Activated CD8-positive, alpha-beta memory T cell treated with anti-CD3 and anti-CD28 coated beads for 1 hour (primary cell): ENCODE data around the gene GHRL.
A peak's percentile ranks its signal among the peaks of the same experiment; 100 is the strongest.
"Not testable (repeated sequence)": the region's sequence is repeated elsewhere in the genome, so short reads cannot be mapped to it uniquely, and the experiment has no call there.

ENCODE experiments used
- DNase-seq, 2 donors: peaks; one replicate each; pipeline ENCODE4 v3.0.0-alpha.2; 2020; ENCODE audit warnings: low read depth in 1 of 2; ENCODE audit errors: extremely low read depth in 1 of 2

GHRL gene

DNA sequence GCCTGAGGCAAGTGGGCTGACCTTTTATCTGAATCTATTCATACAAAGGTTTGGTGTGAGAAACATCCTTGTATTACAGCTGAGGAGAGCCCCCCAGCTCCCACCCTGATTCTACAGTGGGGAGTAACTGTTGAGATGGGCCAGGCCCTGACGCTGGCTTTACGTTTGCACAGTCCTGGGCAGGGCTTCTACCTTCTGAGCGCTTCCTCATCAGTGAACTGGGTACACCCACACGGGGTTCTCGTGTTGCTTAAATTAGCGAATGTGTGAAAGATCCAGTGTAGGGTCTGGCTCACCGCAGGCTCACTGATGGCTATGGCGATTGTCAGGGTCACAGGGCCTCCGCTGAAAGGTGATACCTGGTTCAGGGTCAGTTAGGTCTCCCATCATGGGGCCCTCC is 7.3 kb upstream of the GHRL start:
- no peak for DNase-seq

DNA sequence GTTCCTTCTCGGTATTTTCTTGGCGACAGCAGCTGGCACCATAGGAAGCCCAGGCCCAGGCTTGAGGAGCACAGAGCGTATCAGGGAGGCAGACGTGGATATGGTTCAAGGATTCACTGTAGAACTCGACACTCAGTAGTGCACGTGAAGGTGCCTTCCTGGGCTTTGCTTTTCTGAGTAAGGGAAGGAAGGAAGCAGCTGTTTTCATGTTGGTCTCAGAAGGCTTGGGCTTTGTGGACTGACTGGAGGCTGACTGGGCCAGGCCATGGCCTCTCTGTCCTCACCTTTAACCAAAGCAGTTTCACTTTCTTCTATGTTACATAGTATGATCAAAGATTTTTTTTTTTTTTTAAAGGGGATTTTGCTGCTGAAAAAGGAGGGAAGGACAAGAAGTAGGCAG is 6.9 kb upstream of the GHRL start:
- DNase-seq = no peak

DNA sequence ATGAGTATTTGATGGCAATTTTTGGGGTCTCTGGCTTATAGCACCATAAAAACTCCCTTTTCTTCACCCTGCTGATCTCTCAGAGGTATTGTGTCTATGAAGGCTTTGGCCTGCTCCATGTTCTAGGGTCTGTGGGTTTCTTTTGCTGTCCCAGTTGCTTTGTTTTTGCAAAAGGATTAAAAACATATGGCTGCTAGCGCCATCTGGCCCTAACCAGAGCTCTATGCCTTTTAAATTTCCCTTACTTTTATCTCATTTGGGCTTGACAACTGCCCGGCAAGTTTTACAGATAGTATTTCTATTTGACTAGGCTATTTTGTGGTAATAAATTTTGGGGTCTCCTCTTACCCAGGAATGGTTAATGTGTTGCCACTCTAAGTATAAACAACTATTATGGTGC is 6.4 kb upstream of the GHRL start:
- no peak for DNase-seq

DNA sequence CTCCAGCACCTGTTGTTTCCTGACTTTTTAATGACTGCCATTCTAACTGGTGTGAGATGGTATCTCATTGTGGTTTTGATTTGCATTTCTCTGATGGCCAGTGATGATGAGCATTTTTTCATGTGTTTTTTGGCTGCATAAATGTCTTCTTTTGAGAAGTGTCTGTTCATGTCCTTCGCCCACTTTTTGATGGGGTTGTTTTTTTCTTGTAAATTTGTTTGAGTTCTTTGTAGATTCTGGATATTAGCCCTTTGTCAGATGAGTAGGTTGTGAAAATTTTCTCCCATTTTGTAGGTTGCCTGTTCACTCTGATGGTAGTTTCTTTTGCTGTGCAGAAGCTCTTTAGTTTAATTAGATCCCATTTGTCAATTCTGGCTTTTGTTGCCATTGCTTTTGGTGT is 5.3 kb upstream of the GHRL start:
- DNase-seq = not testable (repeated sequence)

DNA sequence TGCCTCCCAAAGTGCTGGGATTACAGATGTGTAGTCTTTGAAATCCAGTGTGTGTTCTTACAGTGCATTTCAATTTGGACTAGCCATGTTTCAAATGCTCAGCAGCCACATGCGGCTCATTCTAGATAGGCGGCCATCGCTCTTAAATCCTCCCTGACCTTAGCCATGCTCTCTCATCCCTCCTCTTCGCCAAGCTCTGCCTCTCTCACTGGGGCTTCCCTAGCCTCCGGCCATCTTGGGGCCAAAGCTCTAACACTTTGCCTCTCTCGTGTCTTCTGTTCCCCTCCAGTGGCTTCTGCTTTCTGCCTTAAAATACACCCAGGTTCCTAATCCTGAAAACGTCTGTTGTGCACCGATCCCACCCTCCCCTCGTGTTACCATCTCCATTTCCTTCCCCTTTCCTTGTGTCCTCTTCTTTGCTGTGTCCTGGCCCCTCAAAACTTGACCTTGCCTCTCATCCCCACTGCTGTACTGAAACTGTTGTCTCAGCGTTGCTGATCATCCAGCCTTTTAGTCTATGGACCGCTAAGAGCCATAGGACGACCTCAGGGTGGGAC is 1.4 kb upstream of the GHRL start:
- DNase-seq = no peak

DNA sequence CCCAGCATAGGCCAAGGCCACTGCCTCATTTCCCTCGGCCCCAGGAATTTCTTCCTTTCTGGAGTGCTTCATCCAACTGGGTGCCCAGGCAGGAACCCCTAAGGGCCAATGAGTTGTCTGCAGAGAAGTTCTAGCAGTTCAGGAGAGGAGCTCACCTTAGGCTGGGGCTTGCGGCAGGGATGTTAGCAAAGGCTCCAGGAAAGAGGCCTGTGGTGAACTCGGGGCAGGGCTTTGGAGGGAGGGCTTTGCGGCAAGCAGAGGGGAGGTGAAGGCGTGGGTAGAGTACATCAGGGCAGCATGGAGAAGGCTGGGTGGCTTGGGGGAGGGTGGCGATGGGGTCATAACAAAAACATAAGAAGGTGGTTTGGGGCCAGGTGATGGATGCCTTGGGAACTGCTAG is 1.1 kb downstream of the GHRL start:
- no peak for DNase-seq

DNA sequence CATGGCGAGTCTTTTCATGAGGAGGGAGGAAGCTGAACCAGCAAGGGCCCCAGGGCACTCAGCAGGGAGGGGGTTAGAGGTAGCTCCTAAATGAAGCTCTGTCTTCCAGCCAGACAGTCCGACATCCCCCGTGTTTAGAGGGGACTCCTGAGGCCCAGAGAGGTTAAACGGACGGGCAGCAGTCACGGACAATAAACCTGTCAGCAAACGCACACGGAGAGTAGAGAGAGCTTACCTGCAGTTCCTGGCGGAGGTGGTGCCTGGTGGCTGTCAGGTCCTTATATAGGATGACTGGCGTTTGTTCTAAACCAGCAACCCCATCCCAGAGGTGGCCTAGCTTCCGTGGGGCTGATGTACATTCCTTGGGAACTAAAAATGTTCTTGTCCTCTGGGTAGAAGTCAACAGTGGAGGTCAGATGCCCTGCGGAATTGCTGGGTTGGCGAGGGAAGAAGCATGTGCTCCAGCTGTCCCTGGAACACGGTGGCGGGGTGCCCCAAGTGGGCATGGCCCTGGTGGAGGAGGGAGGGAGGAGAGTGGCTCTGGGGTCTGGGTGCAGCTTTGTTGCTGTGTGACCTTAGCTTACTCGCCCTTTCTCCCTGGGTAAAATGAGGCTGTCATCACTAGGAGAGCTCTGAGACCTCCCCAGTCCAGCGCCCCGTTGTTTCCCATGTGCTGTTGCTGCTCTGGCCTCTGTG is 2.1 kb downstream of the GHRL start:
- DNase-seq = no peak

DNA sequence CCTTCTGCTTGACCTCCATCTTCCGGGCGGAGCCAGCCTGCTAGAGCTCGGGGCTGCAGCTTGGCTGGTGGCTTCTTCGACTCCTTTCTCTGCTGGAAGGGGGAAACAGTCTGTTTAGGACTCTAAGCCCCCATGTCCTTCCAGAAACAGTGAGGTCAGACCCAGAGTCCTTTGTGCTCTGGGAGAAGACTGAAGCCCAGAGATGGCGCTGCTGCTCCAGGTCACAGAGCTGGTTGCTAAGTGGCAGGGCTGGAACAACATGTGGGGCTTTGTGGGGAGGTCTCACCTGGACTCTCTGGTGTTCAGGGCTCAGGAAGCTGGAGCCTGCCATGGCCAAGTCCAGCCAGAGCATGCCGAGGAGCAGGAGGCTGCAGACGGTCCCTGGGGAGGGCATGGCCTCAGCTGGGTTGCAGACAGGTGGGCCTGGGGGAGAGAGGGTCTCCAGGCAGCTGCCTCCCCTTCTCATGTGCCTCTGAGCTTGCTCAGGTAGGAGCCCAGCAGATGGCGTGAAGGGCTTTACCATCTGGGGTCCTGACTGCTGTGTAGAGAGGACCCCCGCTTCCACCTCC is 2.9 kb downstream of the GHRL start:
- DNase-seq = no peak

DNA sequence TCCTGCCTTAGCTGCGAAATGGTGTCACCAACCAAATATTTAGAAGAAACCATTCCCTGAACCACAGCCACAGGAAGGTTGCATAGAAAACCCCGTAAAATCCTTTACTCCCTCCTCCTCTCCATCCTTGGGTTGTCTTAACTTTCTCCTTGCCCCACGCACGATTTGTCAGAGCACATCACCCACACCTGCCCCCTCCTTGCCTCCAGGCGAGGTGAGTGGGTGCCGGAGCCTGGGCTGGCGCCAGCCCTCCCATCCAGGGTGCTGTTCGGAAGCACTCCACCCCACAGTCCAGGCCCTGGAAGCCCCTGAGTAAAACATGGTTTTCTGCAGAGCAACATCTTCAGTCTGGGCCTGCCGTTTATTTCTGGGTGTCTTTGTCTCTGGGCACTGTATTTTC is 3.7 kb downstream of the GHRL start:
- no peak for DNase-seq

DNA sequence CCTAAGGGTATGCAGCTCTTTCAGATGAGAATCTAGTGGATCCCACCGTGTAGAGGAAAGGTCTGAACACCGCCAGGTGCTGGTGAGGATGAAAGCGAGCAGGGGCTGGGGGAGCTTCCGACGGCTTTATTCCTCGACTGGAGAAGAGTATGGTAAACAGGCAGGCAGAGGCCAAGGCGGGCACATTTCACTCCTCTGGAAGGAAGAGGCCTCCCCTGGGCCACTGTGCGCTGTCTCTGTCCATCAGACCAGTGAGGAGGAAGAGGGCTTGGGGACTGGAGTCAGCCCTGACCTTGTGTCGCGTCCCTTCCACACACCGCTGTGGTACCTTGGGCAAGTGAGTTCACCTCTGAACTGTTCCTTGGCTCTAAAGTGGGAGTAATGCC is 4.2 kb downstream of the GHRL start:
- no peak for DNase-seq

DNA sequence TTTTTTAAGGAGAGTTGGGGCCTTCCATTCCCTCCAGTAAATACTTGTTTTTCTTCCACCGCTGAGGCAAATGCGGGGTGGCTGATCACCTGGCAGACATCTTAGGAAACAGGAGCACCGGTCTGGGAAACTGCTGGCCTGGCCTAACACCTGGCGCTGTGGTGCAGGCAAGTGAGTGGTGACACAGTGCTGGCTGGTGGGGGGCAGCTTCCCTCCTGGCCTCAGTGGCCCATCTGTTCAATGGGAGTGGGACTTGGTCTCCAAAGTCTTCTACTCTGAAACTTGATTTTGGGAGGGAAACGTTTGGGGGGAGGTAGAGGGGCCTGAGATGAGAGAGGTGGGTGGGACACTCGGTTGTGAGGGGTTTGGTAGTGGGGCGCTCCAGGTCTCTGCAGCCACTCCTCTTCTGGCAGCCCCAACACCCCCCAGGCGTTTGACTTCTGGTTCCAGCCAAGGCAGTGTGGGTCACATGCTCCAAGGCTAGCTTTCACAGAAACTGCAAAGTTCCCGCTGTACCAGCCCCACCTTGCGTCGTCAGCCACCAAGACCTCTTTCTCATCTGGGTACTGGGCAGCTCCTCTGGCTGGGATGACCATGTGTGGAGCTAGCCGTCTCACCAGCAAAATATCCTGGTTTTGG is 4.7 kb downstream of the GHRL start:
- no peak for DNase-seq

DNA sequence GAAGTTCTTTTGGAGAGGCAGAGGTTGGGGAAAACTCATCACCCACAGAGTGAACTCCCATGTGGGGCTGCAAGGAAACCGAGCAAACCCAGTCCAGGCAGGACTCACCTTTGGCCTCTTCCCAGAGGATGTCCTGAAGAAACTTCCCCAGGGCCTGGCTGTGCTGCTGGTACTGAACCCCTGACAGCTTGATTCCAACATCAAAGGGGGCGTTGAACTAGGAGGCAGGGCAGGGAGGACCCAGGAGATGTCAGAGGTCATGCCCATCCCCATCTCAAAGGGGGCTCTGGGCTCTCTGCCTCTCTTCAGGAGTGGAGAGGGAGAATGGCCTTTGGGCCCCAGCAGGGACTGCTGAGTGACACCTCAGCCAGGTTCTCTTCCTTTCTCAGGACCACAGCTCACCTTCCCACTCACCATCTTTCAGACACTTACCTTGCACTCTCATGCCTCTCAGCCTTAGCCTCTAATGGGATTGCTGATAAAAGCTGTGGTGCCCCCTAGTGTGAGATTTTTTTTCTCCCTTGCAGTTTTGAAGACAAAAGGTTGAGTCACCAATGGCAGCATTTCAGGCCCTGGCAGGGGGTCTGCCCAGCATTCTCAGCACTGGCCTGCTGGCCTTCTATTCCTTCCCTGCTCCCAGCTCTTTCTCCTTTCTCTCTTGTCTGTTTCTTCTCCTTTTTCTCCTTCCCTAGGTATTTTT is 6.0 kb downstream of the GHRL start:
- DNase-seq = peak in 1 of 2 donors; percentile 9

DNA sequence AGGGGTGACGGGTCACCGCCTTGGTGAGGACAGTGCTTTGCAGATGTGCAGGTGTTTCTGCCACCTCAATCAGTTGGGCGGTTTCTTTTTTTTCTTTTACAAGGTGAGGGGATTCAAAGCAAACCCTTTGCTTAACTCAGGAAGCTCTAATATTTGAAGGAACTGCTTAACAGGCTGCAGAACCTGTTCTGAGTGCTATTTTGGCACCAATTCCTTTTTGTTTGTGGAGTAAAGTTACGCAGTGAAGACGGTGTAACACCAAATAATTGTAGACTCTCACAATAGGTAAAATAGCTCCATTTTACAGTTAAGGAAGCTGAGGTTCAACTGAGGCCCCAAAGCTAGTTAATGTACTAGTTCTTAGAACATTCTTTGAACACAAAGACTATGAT is 6.6 kb downstream of the GHRL start:
- no peak for DNase-seq

DNA sequence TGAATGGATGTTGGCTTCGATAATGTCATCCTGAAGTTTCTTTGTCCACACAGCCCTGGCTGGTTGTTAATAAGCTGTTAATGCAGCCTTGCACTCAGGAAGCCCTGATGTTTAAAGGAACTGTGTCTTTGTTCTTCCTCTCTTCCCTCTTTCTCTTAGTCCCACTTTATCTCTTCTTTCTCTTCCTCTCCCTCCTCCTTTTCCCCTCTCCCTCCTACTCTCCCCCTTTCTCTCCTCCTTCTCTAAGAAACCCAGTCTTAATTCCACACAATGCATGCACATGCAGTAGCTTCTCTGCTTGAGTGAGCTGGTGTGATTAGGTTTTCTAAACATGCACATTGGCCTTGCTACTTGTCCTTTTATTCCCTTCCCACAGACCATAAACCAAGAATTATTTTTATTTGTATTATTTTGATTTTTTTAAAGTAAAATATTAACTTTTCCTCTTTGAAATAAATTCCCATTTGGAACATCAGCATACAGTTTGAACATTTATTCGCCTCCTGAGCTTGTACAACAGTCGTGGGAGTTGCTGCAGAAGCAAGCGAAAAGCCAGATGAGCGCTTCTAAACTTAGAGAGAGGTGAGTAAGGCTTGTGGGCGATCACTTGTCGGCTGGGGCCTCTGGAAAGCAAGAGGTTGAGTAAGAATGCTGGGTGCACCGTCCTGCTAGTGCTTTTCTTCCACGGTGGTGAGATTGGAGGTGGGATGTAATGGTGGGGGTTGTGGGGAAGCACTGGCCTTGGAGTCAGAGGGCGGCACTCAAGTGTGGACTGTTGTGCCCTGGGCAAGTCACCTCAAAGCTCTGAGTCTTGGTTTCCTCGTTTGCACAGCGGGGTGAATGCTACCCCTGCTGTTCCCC is 7.2 kb downstream of the GHRL start:
- no peak for DNase-seq

DNA sequence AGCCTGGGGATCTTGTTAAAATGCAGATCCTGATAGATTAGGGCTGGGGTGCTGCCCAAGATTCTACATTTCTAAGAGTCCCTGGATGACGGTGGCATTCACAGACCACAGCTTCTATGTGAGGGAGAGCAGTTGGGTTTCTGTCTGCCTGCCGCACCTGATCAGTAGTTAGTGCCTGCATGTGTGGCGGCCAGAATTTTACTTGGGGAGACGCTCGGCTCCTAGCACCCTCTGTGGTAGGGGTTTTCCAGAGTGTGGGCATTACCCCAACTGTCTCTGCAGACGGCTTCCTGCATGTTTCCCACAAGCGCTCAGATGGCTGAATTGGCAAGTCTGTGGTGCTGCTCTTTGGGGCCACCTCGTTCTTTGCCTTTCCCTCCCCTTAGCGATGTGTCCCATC is 8.3 kb downstream of the GHRL start:
- DNase-seq = no peak

DNA sequence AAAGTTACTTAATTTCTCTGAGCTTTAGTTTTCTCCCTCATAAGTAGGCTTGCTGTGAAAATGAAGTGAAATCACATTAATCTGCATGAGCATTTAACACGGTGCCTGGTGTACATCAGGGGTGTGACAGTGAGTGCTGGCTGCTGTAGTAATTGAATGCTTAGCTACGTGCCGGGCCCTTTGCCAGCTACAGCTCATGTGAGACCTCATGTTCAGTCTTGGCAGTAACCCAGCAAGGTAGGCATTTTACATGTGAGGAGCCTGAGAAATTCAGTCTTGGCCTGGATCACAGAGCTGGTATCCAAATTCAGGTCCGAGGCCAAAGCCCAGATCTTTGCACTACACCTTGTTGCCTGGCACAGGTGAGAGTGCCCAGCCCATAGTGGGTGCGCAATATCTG is 9.1 kb downstream of the GHRL start:
- no peak for DNase-seq

DNA sequence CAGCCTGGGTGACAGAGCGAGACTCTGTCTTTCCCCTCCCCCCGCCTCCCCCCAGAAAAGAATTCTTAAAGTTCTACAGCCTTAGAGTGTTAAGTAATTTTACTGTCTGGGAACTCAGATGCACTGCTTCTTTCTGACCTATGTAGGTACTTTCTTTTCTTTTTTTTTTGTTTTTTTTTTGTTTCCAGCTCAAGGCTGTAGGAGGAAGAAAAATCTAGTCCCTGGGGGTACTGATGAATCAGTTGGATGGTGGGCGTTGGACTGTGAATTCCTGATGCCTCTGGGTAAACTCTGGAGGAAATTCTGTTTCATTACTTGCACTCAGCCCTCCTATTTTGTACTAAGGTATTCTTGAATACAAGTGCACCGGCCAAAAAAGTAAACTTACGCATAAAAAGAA is 10.8 kb downstream of the GHRL start:
- no peak for DNase-seq

DNA sequence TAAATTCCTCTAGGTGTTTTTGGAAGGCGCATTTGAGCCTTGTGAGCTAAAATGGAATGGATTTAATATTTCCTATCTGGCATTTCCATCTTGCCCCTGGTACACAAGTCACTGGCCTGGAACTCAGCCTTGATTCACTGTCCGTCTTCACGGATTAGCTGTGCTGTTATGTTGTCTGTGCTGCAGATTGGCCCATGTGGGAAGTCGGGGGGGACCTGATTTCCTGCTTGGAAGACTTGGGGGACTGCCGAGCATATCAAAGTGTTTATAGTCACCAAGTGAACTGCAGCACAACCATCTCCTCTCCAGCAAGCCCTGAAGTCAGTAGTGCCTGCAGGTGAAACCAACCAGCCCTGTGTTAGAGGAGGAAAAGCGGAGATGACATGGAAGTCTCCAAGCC is 12.2 kb downstream of the GHRL start:
- no peak for DNase-seq

DNA sequence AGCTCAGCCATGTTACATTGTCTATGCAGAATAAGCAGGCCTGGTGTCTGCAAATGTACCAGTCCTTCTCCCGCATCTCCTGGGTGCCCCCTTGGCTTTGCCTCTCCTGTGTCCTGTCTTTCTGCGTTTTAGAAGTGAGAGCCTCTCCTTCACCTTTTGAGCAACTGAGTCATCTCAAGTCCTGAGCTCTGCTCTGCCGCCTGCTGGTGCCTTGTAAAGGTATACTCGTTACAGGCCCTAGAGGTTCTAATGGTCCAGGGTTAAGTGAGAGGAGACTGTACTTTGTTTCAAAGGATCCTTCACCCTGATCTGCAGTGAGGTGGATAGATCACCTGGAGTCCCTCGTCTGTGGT is 12.6 kb downstream of the GHRL start:
- DNase-seq = no peak

DNA sequence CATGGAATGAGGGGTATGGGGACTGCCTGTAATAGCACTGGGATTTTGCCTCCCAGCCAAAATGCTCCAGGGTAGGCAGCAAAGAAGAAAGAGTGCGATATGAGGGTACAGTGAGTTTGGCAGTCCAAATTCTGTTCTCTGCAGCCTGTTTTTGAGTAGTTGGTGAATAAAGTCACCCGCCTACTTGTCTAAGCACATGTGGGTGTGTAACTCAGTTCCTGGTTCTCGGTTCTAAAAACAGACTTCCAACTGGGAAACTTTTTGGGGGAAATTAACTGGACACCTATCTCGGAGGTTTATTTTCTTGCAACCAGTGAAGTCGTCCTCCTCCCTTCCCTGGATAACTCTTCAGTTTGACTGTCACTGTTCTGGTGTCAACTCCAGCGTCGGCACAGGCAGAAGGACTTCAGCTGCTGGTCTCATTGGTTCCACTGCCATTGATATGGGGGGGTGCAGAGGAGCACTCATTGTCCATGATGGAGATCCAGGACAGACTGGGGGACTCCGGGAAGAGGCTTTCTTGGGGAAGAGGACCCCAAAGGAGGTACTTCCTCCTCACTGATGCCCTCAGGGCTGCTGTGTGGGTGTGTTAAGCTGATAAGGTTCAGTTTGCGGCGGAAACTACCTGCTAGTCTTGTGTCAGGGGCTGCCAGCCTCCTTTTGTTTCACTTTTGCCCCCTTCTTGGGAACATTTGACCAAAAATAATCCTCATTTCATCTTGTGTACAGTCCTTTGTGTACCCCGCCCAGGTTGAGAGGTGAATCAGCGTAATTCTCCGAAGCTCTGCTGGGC is 13.2 kb downstream of the GHRL start:
- no peak for DNase-seq
